ENCODE results near the gene NLRC5.

Gene NLRC5

GRCh38 chr16:57089406-57089805 lies 100.0 kb downstream of the NLRC5 start:
- no peak for TF ChIP-seq FOXP2 (optimal IDR thresholded peaks at IDR 0.05; ENCODE audit: borderline replicate concordance, extremely low read depth, extremely low read length, insufficient read depth)
- TF ChIP-seq SIN3A (IDR thresholded peaks at IDR 0.05; ENCODE audit: borderline replicate concordance, insufficient read depth, low read length) = no peak
- no peak for TF ChIP-seq TAF1 (IDR thresholded peaks at IDR 0.05; ENCODE audit: borderline replicate concordance, insufficient read depth, low read length)
- TF ChIP-seq REST (IDR thresholded peaks at IDR 0.05; ENCODE audit: insufficient read depth in 1 of 2, low read depth in 2 of 2, low read length in 2 of 2) = no peak

- TF ChIP-seq TAF1 (IDR thresholded peaks at IDR 0.05; ENCODE audit: borderline replicate concordance, insufficient read depth, low read length) (no peak), SIN3A (IDR thresholded peaks at IDR 0.05; ENCODE audit: borderline replicate concordance, insufficient read depth, low read length) (no peak), REST (IDR thresholded peaks at IDR 0.05; ENCODE audit: insufficient read depth in 1 of 2, low read depth in 2 of 2, low read length in 2 of 2) (no peak), POLR2AphosphoS5 (IDR thresholded peaks at IDR 0.05; ENCODE audit: low read depth, low read length) (no peak), FOXP2 (optimal IDR thresholded peaks at IDR 0.05; ENCODE audit: borderline replicate concordance, extremely low read depth, extremely low read length, insufficient read depth) (no peak)
Observed at GRCh38 chr16:57091200-57091974, 102.0 kb downstream of the NLRC5 start.

- TF ChIP-seq TAF1 (IDR thresholded peaks at IDR 0.05; ENCODE audit: borderline replicate concordance, insufficient read depth, low read length) = no peak
- TF ChIP-seq FOXP2 (optimal IDR thresholded peaks at IDR 0.05; ENCODE audit: borderline replicate concordance, extremely low read depth, extremely low read length, insufficient read depth) = no peak
- no peak for TF ChIP-seq REST (IDR thresholded peaks at IDR 0.05; ENCODE audit: insufficient read depth in 1 of 2, low read depth in 2 of 2, low read length in 2 of 2)
- TF ChIP-seq POLR2AphosphoS5 (IDR thresholded peaks at IDR 0.05; ENCODE audit: low read depth, low read length) = no peak
Observed at GRCh38 chr16:57091975-57092785, 102.8 kb downstream of the NLRC5 start, which contains the start of gene CPNE2. Gene CPNE2 (plus strand): TSS chr16:57092583. CDS start chr16:57110743, 18,160 bp downstream.

GRCh38 chr16:57092786-57093411 lies 103.5 kb downstream of the NLRC5 start:
- no peak for TF ChIP-seq TAF1 (IDR thresholded peaks at IDR 0.05; ENCODE audit: borderline replicate concordance, insufficient read depth, low read length)
- no peak for TF ChIP-seq SIN3A (IDR thresholded peaks at IDR 0.05; ENCODE audit: borderline replicate concordance, insufficient read depth, low read length)
- TF ChIP-seq FOXP2 (optimal IDR thresholded peaks at IDR 0.05; ENCODE audit: borderline replicate concordance, extremely low read depth, extremely low read length, insufficient read depth) = no peak
- TF ChIP-seq POLR2AphosphoS5 (IDR thresholded peaks at IDR 0.05; ENCODE audit: low read depth, low read length) = no peak
- no peak for TF ChIP-seq REST (IDR thresholded peaks at IDR 0.05; ENCODE audit: insufficient read depth in 1 of 2, low read depth in 2 of 2, low read length in 2 of 2)
